HFF-Myc (cell line): ENCODE data around the gene VSTM4.

Source experiments
- DNase-seq: peaks from one replicate; pipeline ENCODE4 v3.0.0-alpha.2; 2011; ENCODE audit warnings: low read depth; ENCODE audit errors: extremely low read depth
- H3K4me3 ChIP-seq: replicated peaks from 2 replicates; pipeline ENCODE4 v1.5.1; 2011; ENCODE audit warnings: low read depth, mild to moderate bottlenecking, control low read depth, low read length
- CTCF ChIP-seq: IDR thresholded peaks from 2 replicates; pipeline ENCODE4 v1.5.1; 2012; ENCODE audit warnings: mild to moderate bottlenecking, low read depth, low read length, control low read depth; ENCODE audit errors: missing control alignments

VSTM4 gene

GRCh38 chr10:49144058-49144720 is 28.9 kb upstream of the VSTM4 start:
- H3K4me3 ChIP-seq: no peak overlapping the region
- no peak for TF ChIP-seq CTCF
- DNase-seq: peak; percentile 88

- no peak overlapping the region for H3K4me3 ChIP-seq
- DNase-seq: no peak
- no peak for TF ChIP-seq CTCF
Observed at GRCh38 chr10:49143249-49143648, 27.9 kb upstream of the VSTM4 start.

- no peak overlapping the region for H3K4me3 ChIP-seq
- TF ChIP-seq CTCF: no peak
- no peak for DNase-seq
Observed at GRCh38 chr10:49141541-49142332, 26.4 kb upstream of the VSTM4 start.

GRCh38 chr10:49140304-49141177 is 25.2 kb upstream of the VSTM4 start:
- TF ChIP-seq CTCF: no peak

GRCh38 chr10:49139846-49140195 is 24.5 kb upstream of the VSTM4 start:
- H3K4me3 ChIP-seq: no peak overlapping the region
- DNase-seq: peak; percentile 79
- no peak for TF ChIP-seq CTCF

More at GRCh38 chr10:49140304-49141177, 25.2 kb upstream of the VSTM4 start:
- DNase-seq: no peak
- H3K4me3 ChIP-seq: no peak overlapping the region

GRCh38 chr10:49139028-49139845 is 23.9 kb upstream of the VSTM4 start:
- TF ChIP-seq CTCF: no peak
- no peak overlapping the region for H3K4me3 ChIP-seq
- DNase-seq: no peak
